Esophagus muscularis mucosa (tissue), 3 donors: ENCODE results near the gene HAUS7.

Experiments used
- POLR2A ChIP-seq: fragments of 450-650 bp; IDR thresholded peaks from one replicate; pipeline ENCODE4 v1.6.1; 2017; ENCODE audit warnings: antibody characterized with exemption, moderate library complexity, mild to moderate bottlenecking, low read depth
- TF ChIP-seq, protein P1 (sequence below), 3 experiments: fragments of 200-600 bp in 2 of 3; fragments of 450-650 bp in 1 of 3; sonication (generic) in 2 of 3; IDR thresholded peaks; one replicate each; pipeline ENCODE4 v1.5.1; 2017 to 2019; ENCODE audit warnings: antibody characterized with exemption in 3 of 3, mild to moderate bottlenecking in 2 of 3, moderate library complexity in 1 of 3

DNA sequence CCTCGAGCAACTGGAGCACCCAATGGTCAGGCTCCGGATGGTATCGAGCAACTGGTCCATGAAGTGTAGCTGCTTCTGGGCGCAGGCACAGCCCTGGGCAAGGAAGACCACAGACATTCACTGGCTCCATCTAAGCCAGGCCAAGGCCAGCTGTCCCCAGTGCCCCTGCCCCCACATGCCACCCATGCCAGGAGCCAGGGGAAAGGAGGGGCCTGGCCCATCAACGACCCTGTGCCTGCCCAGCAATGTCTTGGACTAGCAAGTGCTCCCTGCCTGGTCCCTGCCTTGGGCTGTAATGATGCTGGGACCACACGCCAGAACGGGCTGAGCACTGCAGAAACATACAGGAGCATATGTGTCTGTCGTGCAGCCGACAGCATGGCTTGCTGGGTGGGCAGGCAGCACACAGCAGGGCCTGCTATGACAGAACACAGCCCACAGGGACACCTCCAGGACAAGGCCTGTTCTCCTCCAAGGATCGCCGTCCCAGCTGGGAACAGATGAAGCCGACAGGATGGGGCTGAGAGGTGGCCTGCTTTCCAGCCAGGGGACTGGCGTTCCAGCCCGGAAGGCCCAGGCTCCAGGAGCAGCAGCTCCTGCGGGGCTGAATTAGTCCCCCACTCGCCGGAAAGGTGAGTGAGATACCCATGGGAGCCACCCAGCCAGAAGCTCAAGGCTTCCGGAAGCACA lies 13.1 kb downstream of the HAUS7 start:
- TF ChIP-seq POLR2A, result no peak
- TF ChIP-seq, protein P1, sequence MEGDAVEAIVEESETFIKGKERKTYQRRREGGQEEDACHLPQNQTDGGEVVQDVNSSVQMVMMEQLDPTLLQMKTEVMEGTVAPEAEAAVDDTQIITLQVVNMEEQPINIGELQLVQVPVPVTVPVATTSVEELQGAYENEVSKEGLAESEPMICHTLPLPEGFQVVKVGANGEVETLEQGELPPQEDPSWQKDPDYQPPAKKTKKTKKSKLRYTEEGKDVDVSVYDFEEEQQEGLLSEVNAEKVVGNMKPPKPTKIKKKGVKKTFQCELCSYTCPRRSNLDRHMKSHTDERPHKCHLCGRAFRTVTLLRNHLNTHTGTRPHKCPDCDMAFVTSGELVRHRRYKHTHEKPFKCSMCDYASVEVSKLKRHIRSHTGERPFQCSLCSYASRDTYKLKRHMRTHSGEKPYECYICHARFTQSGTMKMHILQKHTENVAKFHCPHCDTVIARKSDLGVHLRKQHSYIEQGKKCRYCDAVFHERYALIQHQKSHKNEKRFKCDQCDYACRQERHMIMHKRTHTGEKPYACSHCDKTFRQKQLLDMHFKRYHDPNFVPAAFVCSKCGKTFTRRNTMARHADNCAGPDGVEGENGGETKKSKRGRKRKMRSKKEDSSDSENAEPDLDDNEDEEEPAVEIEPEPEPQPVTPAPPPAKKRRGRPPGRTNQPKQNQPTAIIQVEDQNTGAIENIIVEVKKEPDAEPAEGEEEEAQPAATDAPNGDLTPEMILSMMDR (IDR thresholded peaks at IDR 0.05), result no peak
